Left renal cortex interstitium (tissue), 4 donors: ENCODE measurements around the gene RPS6KA4. TPM values are rescaled to one million over a fixed set of nuclear protein-coding genes. Genes with fewer than 3 reads are reported as not detected.
"Not testable (repeated sequence)": the region's sequence is repeated elsewhere in the genome, so short reads cannot be mapped to it uniquely, and the experiment has no call there.

ENCODE experiments used
- DNase-seq, 4 donors: peaks; one replicate each; pipeline ENCODE4 v3.0.0-alpha.2; 2013; ENCODE audit warnings: low read depth in 4 of 4, low spot score in 2 of 4, missing footprints in 1 of 4
- polyA plus RNA-seq, 4 donors: library from polyadenylated mRNA; unstranded; fragments of 120-200 nt; gene quantifications; one replicate each; pipeline ENCODE4 v1.2.1, GENCODE V29; 2013; ENCODE audit not compliant: insufficient read length in 4 of 4

Gene RPS6KA4
- 10 to 100 TPM; 11.0 to 17.4 (median 15.0) TPM for polyA plus RNA-seq

GRCh38 chr11:64358907-64359711 lies at the start of gene RPS6KA4:
Gene RPS6KA4, plus strand, starts transcription at chr11:64359162. Its CDS starts 74 bp downstream, at chr11:64359236.
- DNase-seq = peak in 1 of 4 donors; percentile 46

GRCh38 chr11:64312947-64313346 lies 46.0 kb upstream of the RPS6KA4 start:
- DNase-seq = no peak

DNA sequence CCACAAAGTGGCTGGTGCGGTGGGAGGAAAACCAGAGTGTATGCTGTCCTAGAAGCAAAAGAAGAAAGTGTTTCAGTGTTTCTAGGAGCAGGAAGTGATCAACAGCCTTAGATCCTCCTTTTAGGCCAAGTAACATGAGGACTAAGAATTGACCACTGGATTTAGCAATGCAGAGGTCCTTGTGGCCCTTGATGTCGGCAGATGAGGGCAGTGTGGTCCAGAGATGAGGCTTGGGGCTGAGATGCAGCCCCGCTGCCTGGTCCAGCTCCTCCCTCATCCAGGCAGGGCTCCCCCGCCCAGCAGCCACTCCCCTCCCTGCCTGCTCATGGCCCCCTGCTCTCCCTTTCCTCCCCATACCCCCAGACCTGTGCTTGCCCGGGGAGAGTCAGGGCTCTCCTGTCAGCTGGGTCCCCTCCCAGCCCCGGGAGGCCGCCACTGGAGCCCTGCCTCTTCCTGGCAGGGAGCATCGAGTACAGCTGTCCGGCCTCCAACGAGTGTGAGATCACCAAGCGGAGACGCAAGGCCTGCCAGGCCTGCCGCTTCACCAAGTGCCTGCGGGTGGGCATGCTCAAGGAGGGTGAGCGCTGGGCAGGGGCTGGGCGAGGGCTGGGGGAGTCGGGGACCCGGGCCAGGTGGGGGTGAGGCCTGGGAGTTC lies 45.3 kb upstream of the RPS6KA4 start:
- no peak for DNase-seq

- no peak for DNase-seq
These were observed 44.7 kb upstream of the RPS6KA4 start for GRCh38 chr11:64314146-64314804.

DNA sequence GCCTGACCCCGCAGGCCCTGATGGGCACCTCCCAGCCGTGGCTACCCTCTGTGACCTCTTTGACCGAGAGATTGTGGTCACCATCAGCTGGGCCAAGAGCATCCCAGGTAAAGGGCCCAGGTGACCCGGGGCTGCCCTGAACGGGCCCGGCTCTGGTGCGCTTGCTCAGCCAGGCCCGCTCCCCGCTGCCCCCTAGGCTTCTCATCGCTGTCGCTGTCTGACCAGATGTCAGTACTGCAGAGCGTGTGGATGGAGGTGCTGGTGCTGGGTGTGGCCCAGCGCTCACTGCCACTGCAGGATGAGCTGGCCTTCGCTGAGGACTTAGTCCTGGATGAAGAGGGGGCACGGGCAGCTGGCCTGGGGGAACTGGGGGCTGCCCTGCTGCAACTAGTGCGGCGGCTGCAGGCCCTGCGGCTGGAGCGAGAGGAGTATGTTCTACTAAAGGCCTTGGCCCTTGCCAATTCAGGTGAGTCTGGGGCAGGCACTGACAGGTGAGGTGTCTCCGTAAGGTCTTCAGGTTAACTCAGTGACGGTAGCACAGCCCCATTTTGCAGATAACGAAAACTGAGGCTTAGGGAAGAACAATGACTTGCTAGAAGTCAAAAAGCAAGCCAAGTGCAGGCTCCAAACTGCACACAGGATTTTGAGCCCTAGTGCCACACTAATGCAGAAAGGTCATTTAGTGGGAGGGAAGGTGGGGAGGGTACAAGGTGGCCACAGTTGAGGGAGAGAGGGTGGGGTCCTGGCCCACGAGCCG lies 44.0 kb upstream of the RPS6KA4 start:
- no peak for DNase-seq

DNA sequence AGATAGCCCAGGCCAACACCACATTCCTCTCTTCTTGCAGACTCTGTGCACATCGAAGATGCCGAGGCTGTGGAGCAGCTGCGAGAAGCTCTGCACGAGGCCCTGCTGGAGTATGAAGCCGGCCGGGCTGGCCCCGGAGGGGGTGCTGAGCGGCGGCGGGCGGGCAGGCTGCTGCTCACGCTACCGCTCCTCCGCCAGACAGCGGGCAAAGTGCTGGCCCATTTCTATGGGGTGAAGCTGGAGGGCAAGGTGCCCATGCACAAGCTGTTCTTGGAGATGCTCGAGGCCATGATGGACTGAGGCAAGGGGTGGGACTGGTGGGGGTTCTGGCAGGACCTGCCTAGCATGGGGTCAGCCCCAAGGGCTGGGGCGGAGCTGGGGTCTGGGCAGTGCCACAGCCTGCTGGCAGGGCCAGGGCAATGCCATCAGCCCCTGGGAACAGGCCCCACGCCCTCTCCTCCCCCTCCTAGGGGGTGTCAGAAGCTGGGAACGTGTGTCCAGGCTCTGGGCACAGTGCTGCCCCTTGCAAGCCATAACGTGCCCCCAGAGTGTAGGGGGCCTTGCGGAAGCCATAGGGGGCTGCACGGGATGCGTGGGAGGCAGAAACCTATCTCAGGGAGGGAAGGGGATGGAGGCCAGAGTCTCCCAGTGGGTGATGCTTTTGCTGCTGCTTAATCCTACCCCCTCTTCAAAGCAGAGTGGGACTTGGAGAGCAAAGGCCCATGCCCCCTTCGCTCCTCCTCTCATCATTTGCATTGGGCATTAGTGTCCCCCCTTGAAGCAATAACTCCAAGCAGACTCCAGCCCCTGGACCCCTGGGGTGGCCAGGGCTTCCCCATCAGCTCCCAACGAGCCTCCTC lies 43.1 kb upstream of the RPS6KA4 start:
- DNase-seq = not testable (repeated sequence)

DNA sequence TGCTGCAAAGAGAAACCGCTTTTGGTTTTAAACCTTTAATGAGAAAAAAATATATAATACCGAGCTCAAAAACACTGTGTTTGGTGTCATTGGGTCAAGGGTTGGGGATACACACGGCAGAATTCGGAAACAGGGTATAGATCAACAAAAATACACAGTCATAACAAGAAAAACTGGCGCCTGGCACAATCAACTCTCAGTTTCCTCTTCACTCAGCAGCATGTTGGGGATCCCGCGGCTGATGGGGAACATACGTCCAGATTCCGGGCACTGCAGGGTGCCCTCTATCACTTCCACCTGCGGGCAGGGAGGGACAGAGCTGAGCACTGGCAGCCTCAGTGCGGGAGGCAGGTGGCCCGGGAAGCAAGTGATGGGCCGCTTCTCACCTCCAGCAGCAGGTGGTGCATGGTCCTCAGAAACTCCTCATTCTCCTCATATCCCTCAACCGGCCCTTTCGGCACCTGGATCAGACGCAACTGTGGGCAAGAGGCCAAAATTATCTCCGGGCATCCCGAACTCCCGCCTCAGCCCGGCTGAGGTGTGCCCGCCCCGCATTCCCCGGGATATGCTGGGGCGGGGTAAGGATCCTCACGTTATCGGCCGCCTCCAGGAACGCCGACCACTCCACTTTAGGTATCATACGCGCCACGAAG lies 42.2 kb upstream of the RPS6KA4 start:
- no peak for DNase-seq

DNA sequence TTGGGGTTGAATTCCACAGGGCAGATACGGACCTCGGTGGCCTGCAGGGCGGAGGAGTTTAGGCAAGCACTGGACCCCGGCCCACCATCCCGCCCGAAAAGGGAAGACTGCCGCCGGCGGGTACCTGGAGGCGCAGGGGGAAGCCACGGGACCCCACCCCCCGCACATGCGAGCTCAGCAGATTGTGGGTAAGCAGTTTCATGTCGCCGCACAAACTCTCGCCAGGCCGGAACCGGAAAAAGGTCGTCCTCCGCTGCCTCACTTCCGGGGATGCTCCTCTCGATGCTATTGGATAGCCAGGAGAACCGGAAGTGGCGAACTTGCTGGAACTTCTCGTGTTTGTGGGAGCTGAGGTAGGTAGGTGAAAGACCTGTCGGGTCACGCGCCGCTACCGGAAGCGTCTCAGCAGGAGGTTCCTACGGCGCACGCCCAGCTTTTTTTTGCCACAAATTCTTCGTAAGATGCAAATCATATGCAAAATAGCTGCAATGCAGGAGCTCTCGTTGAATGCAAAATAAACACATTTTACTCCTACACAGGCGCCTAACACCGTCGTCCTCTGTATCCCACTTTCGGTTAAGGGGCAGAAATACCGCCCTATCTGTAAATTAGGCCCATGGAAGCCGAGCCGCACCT lies 41.5 kb upstream of the RPS6KA4 start, which contains the start of gene TRMT112:
TRMT112 (minus strand) TSS at position 235 of the 636 bp plus-strand sequence; CDS start at position 202, 33 bp downstream.
- DNase-seq = peak; percentile 80 to 94 (median 93)

- DNase-seq = peak; percentile 88 to 94 (median 90)
These were observed 40.8 kb upstream of the RPS6KA4 start, which contains the start of gene PRDX5 for GRCh38 chr11:64317961-64318765. Gene PRDX5, plus strand, starts transcription at chr11:64318121. Its CDS starts 95 bp downstream, at chr11:64318216.

GRCh38 chr11:64318766-64319761 lies 39.9 kb upstream of the RPS6KA4 start:
- no peak for DNase-seq

GRCh38 chr11:64320556-64320955 lies 38.4 kb upstream of the RPS6KA4 start:
- no peak for DNase-seq

DNA sequence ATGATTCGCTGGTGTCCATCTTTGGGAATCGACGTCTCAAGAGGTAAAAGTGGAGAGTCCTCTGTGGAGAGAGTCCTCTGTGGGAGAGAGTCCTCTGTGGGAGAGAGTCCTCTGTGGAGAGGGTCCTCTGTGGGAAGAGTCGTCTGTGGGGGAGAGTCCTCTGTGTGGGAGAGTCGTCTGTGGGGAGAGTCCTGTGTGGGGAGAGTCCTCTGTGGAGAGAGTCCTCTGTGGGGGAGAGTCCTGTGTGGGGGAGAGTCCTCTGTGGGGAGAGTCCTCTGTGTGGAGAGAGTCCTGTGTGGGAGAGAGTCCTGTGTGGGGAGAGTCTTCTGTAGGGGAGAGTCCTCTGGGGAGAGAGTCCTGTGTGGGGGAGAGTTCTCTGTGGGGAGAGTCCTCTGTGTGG lies 37.9 kb upstream of the RPS6KA4 start:
- no peak for DNase-seq

DNA sequence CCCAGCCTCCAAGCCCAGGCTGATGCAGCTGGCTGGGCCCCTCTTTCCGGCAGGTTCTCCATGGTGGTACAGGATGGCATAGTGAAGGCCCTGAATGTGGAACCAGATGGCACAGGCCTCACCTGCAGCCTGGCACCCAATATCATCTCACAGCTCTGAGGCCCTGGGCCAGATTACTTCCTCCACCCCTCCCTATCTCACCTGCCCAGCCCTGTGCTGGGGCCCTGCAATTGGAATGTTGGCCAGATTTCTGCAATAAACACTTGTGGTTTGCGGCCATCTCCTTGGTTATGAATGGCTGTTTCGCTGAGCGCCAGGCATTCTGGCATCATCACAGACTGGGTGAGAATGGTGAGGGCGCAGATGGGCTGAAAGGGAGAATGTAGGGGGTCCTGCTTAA lies 37.4 kb upstream of the RPS6KA4 start:
- no peak for DNase-seq

- no peak for DNase-seq
These were observed 36.1 kb upstream of the RPS6KA4 start for GRCh38 chr11:64322925-64323260.

- DNase-seq = no peak
These were observed 35.6 kb upstream of the RPS6KA4 start for GRCh38 chr11:64323373-64323772.

DNA sequence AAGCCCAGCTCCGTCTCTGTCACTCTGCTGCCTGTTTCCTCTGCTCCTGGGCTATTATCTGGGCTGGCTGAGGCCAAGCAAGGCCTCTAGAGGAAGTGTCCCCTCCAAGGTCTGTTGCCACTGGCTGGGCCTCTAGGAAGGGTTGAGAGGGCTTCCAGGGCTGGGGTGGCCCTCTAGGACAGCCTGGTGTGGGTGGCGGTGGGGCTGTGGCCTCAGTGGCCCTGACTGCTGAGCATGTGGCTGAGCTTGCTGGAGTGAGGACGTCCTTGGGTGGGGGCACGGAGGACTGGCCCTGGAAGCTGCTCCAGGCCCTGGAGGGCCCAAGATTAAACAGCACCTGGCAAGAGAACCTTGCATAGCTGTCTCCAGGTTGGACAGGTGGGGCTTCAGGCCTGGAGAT lies 35.0 kb upstream of the RPS6KA4 start:
- DNase-seq = not testable (repeated sequence)
